ENCODE results near the gene TXNRD1. TPM values are rescaled to one million over a fixed set of nuclear protein-coding genes. Genes with fewer than 3 reads are reported as not detected.

TXNRD1 gene
- total and polyA plus RNA-seq, 2 of the 8 experiments (the other 6 are each of a cell fraction or from before 2014, with no cell fraction given): 56.8 to 127 TPM

GRCh38 chr12:104357421-104357952 is 141.9 kb downstream of the TXNRD1 start:
- no peak overlapping the region for H2BK20ac ChIP-seq (ENCODE audit: low read length)
- TF ChIP-seq ZNF274 (IDR thresholded peaks at IDR 0.05; ENCODE audit: borderline replicate concordance, extremely low read depth, low read length) (no peak), GABPA (IDR thresholded peaks at IDR 0.05; ENCODE audit: borderline replicate concordance, insufficient read depth, low read length) (no peak), FOSL1 (IDR thresholded peaks at IDR 0.05; ENCODE audit: insufficient read depth, low read depth, low read length) (no peak), RFX5 (IDR thresholded peaks at IDR 0.05; ENCODE audit: borderline replicate concordance, low read depth, low read length) (no peak), PHF8 (conservative IDR thresholded peaks at IDR 0.05; ENCODE audit: low read depth, low read length) (no peak)
- no peak overlapping the region for H4K91ac ChIP-seq (replicated peaks; ENCODE audit: insufficient read length, low read length)
- no peak overlapping the region for H2BK12ac ChIP-seq (ENCODE audit: low read depth, low read length)
- no peaks in the 10 kb centered on the region for H3K79me1 ChIP-seq (ENCODE audit: low read depth, low read length)
- H3K56ac ChIP-seq (replicated peaks; ENCODE audit: insufficient read length, low read depth, low read length): no peak overlapping the region
- H3K4me1 ChIP-seq (replicated peaks in 1 of 4; ENCODE audit: control insufficient read depth in 3 of 4, insufficient read depth in 4 of 4, low read length in 3 of 4): no peaks in the 10 kb centered on the region
- 77% methylated on average over 1 of the region's 1 CpG; no CpG with 5 or more reads in 1 of the 2 experiments for WGBS, 2 experiments (ENCODE audit: extremely low coverage in 1 of 2, insufficient coverage in 1 of 2, insufficient read length in 1 of 2, insufficient replicate concordance in 2 of 2, low coverage in 1 of 2, low lambda C conversion rate in 2 of 2, missing lambda C conversion rate in 1 of 2)
- no peak overlapping the region for H3K9ac ChIP-seq (replicated peaks in 1 of 4; ENCODE audit: extremely low read depth in 1 of 4, low read depth in 3 of 4, low read length in 3 of 4)
- no peak for DNase-seq (ENCODE audit: low read depth in 1 of 2, low spot score in 2 of 2)
- H3K14ac ChIP-seq (ENCODE audit: insufficient read length): no peak overlapping the region
- no peak overlapping the region for H4K5ac ChIP-seq (ENCODE audit: insufficient read length, low read depth, low read length)
- H3K23me2 ChIP-seq (ENCODE audit: low read depth, low read length): no peaks in the 10 kb centered on the region
- no peak overlapping the region for H3K4ac ChIP-seq (replicated peaks; ENCODE audit: insufficient read length, low read depth, low read length)
- no peak for FAIRE-seq
- H4K8ac ChIP-seq (ENCODE audit: extremely low read depth, insufficient read depth, low read length): no peak overlapping the region
- no peak overlapping the region for H3K4me2 ChIP-seq (ENCODE audit: insufficient read depth in 1 of 2, low read depth in 2 of 2, low read length in 2 of 2)
- peaks cover 0 to 1% (median 0%) of the 10 kb centered on the region in 4 experiments; a peak in 2 of 8 replicates for H3K36me3 ChIP-seq (ENCODE audit: control insufficient read depth in 2 of 4, insufficient read depth in 4 of 4, low read length in 3 of 4)
- no peak overlapping the region for H2BK15ac ChIP-seq (ENCODE audit: low read length)
- H3K4me3 ChIP-seq (ENCODE audit: extremely low read depth in 1 of 4, insufficient read depth in 2 of 4, low read depth in 3 of 4, low read length in 4 of 4): no peak overlapping the region
- POLR2A ChIA-PET (ENCODE audit: partially characterized antibody): interaction anchor here (1.2 kb wide), 1 partner anchor 18 kb away, joined by 5 read pairs; no protein-coding TSS in a partner anchor
- no peaks in the 10 kb centered on the region for H3K9me3 ChIP-seq (ENCODE audit: insufficient read depth in 2 of 2, low read depth in 1 of 2, low read length in 1 of 2)
- H3K27me3 ChIP-seq (replicated peaks in 1 of 4; ENCODE audit: control insufficient read depth in 3 of 4, extremely low read depth in 1 of 4, insufficient read depth in 3 of 4, low read length in 3 of 4): no peaks in the 10 kb centered on the region
- H4K20me1 ChIP-seq (replicated peaks in 1 of 2; ENCODE audit: control insufficient read depth in 1 of 2, insufficient read depth in 2 of 2, low read length in 2 of 2): no peaks in the 10 kb centered on the region
- H3K27ac ChIP-seq (ENCODE audit: low read depth, low read length): no peak overlapping the region
- H3K18ac ChIP-seq (ENCODE audit: extremely low read depth, low read length): no peak overlapping the region
- H2AFZ ChIP-seq (ENCODE audit: low read length): no peak overlapping the region
- no peaks in the 10 kb centered on the region for H3K79me2 ChIP-seq (ENCODE audit: control insufficient read depth in 1 of 2, insufficient read depth in 2 of 2, low read length in 2 of 2)
- no peak overlapping the region for H2AK5ac ChIP-seq (ENCODE audit: low read depth, low read length)
- CTCF ChIA-PET (ENCODE audit: partially characterized antibody): interaction anchor here (0.9 to 2.0 kb wide), 6 partner anchors 10 to 155 kb away, joined by 3 to 12 read pairs (median 7); no protein-coding TSS in a partner anchor
- H2BK5ac ChIP-seq (ENCODE audit: low read depth, low read length): no peak overlapping the region
- H3K23ac ChIP-seq (ENCODE audit: insufficient read length): no peak overlapping the region
- no peak overlapping the region for H2BK120ac ChIP-seq (replicated peaks; ENCODE audit: low read depth, low read length)

Measured in H1 (cell line).